A549 (cell line): ENCODE data around the gene NSMF.

ENCODE experiments used
- BHLHE40 ChIP-seq: IDR thresholded peaks from 2 replicates; pipeline ENCODE4 v1.6.1; 2012; ENCODE audit warnings: low read depth, low read length, inconsistent platforms
- CHD4 ChIP-seq: fragments of 200-600 bp; sonication (generic); IDR thresholded peaks from 2 replicates; pipeline ENCODE4 v1.6.1; 2016; ENCODE audit warnings: antibody characterized with exemption, mild to moderate bottlenecking, borderline replicate concordance
- CTCF ChIP-seq: fragments of >200 bp; sonication (Bioruptor Twin); formaldehyde crosslinking; IDR thresholded peaks from 3 replicates; pipeline ENCODE4 v1.5.1; 2016
- MAX ChIP-seq: IDR thresholded peaks from 2 replicates; pipeline ENCODE4 v1.6.1; 2012
- POLR2A ChIP-seq: IDR thresholded peaks from 2 replicates; pipeline ENCODE4 v1.6.1; 2012; ENCODE audit warnings: mild to moderate bottlenecking, low read length
- REST ChIP-seq: fragments of 200-600 bp; sonication (generic); IDR thresholded peaks from 2 replicates; pipeline ENCODE4 v1.6.1; 2016; ENCODE audit warnings: antibody characterized with exemption, mild to moderate bottlenecking, moderate library complexity
- RFX5 ChIP-seq: fragments of 450-650 bp; IDR thresholded peaks from 2 replicates; pipeline ENCODE4 v1.7.1; 2014; ENCODE audit warnings: antibody characterized with exemption, mild to moderate bottlenecking, moderate library complexity
- RNF2 ChIP-seq: fragments of 200-600 bp; sonication (generic); IDR thresholded peaks from 2 replicates; pipeline ENCODE4 v1.6.1; 2016; ENCODE audit warnings: low read depth, mild to moderate bottlenecking, antibody characterized with exemption, moderate library complexity, borderline replicate concordance

- TF ChIP-seq POLR2A (no peak), BHLHE40 (no peak), CHD4 (no peak), CTCF (no peak), REST (no peak), RFX5 (no peak), MAX (no peak), RNF2 (no peak)
These were observed 29.8 kb upstream of the NSMF start for GRCh38 chr9:137488906-137489305.
